LHCN-M2 (cell line): ENCODE results near the gene KIZ. TPM values are rescaled to one million over a fixed set of nuclear protein-coding genes. Genes with fewer than 3 reads are reported as not detected.

Experiments used
- DNase-seq: peaks from one replicate; pipeline ENCODE4 v3.0.0-alpha.2; 2012; ENCODE audit warnings: low read depth
- polyA plus RNA-seq: library from polyadenylated mRNA; unstranded; fragments of >200 nt; gene quantifications from one replicate; pipeline ENCODE4 v1.2.1, GENCODE V29; 2012; ENCODE audit warnings: missing spikeins
- total RNA-seq: library from RNA; depleted of rRNA; stranded (reverse); fragments of >200 nt; gene quantifications from 2 replicates; pipeline ENCODE4 v1.2.3, GENCODE V29; 2014; rRNA removed

KIZ gene
- total RNA-seq: 9.6 and 12.6 TPM in 2 replicates
- polyA plus RNA-seq: 3.9 TPM

- peak; percentile 91 for DNase-seq
Measured at GRCh38 chr20:21125849-21126580, at the start of gene KIZ. Gene KIZ (plus strand): TSS chr20:21126082. CDS start chr20:21126116, 34 bp downstream.

GRCh38 chr20:21077809-21078345 lies 48.0 kb upstream of the KIZ start:
- DNase-seq: no peak

GRCh38 chr20:21082584-21082983 lies 43.3 kb upstream of the KIZ start:
- no peak for DNase-seq

GRCh38 chr20:21083825-21084325 lies 42.0 kb upstream of the KIZ start:
- no peak for DNase-seq

GRCh38 chr20:21087862-21088540 lies 37.9 kb upstream of the KIZ start:
- DNase-seq: no peak

GRCh38 chr20:21089391-21089790 lies 36.5 kb upstream of the KIZ start:
- no peak for DNase-seq

GRCh38 chr20:21090111-21090618 lies 35.7 kb upstream of the KIZ start:
- no peak for DNase-seq

GRCh38 chr20:21090721-21091120 lies 35.2 kb upstream of the KIZ start:
- no peak for DNase-seq

- no peak for DNase-seq
Measured at GRCh38 chr20:21092806-21093205, 33.1 kb upstream of the KIZ start.

- DNase-seq: peak; percentile 25
Measured at GRCh38 chr20:21096321-21097043, 29.4 kb upstream of the KIZ start.

GRCh38 chr20:21099751-21100577 lies 25.9 kb upstream of the KIZ start:
- DNase-seq: no peak

- DNase-seq: no peak
Measured at GRCh38 chr20:21100578-21101452, 25.1 kb upstream of the KIZ start.

GRCh38 chr20:21101453-21101931 lies 24.4 kb upstream of the KIZ start:
- no peak for DNase-seq

GRCh38 chr20:21101932-21102575 lies 23.8 kb upstream of the KIZ start:
- DNase-seq: no peak

GRCh38 chr20:21102603-21103311 lies 23.1 kb upstream of the KIZ start:
- DNase-seq: no peak

GRCh38 chr20:21103582-21104465 lies 22.1 kb upstream of the KIZ start:
- DNase-seq: no peak

- DNase-seq: no peak
Measured at GRCh38 chr20:21104466-21104761, 21.5 kb upstream of the KIZ start.

GRCh38 chr20:21104921-21105320 lies 21.0 kb upstream of the KIZ start:
- DNase-seq: no peak
